B cell (primary cell): Measurements from ENCODE around the gene JMJD1C. TPM values are rescaled to one million over a fixed set of nuclear protein-coding genes. Genes with fewer than 3 reads are reported as not detected.
A peak's percentile ranks its signal among the peaks of the same experiment; 100 is the strongest.

ENCODE experiments used
- ATAC-seq: fragments of 200-7000 bp; cut with Tn5 transposase; one replicate; pipeline ENCODE4 v1.10.0; 2021; ENCODE audit warnings: low read depth, mild to moderate bottlenecking, moderate number of reproducible peaks, moderate library complexity
- CTCF ChIA-PET: fragments of 350-600 bp; sonication (Branson Sonifier 250); formaldehyde crosslinking; loops from one replicate; lab custom pipeline; 2021; ENCODE audit warnings: antibody characterized with exemption, inconsistent platforms; lab: Charles Lee
- POLR2A ChIA-PET: fragments of 350-600 bp; sonication (Branson Sonifier 250); formaldehyde crosslinking; loops from one replicate; lab custom pipeline; 2021; ENCODE audit warnings: antibody characterized with exemption; lab: Charles Lee
- DNase-seq: peaks from one replicate; pipeline ENCODE4 v3.0.0; 2013
- H2AFZ ChIP-seq: 2 replicates; pipeline ENCODE4 v1.6.1; 2012; ENCODE audit warnings: mild to moderate bottlenecking, low read depth, low read length; ENCODE audit not compliant: insufficient read depth, poor library complexity, severe bottlenecking
- H3K27ac ChIP-seq, 2 donors: 1 replicate in 1 of 2; 2 replicates in 1 of 2; pipeline ENCODE4 v1.5.1; 2012 to 2013; ENCODE audit warnings: low read length in 2 of 2, mild to moderate bottlenecking in 2 of 2, moderate library complexity in 1 of 2
- H3K27me3 ChIP-seq, 4 experiments: fragments of 200-600 bp in 1 of 4; sonication (generic) in 1 of 4; replicated peaks in 1 of 4; 1 replicate in 2 of 4; 2 replicates in 2 of 4; pipeline versions ENCODE4 v1.6.1 to v1.7.0; 2013 to 2016; ENCODE audit warnings: low read length in 3 of 4, mild to moderate bottlenecking in 2 of 4, mixed read lengths in 1 of 4, moderate library complexity in 1 of 4; ENCODE audit not compliant: insufficient read depth in 4 of 4, control insufficient read depth in 3 of 4; ENCODE audit errors: control extremely low read depth in 1 of 4
- H3K36me3 ChIP-seq, 2 experiments: replicated peaks in 1 of 2; 1 replicate in 1 of 2; 2 replicates in 1 of 2; pipeline versions ENCODE4 v1.6.1 to v1.7.1; 2013; ENCODE audit warnings: low read length in 1 of 2; ENCODE audit not compliant: insufficient read depth in 2 of 2, control insufficient read depth in 1 of 2; ENCODE audit errors: control extremely low read depth in 1 of 2, extremely low read depth in 1 of 2
- H3K4me1 ChIP-seq, 2 donors: fragments of 200-600 bp in 1 of 2; sonication (generic) in 1 of 2; 1 replicate in 1 of 2; 2 replicates in 1 of 2; pipeline versions ENCODE4 v1.5.1 to v1.6.1; 2013 to 2017; ENCODE audit warnings: low read length in 2 of 2; ENCODE audit not compliant: control insufficient read depth in 2 of 2, insufficient read depth in 2 of 2
- H3K4me2 ChIP-seq: replicated peaks from 2 replicates; pipeline ENCODE3; 2012; ENCODE audit warnings: mild to moderate bottlenecking, low read depth, low read length; ENCODE audit not compliant: poor library complexity, severe bottlenecking
- H3K4me3 ChIP-seq, 5 experiments: fragments of 200-600 bp in 1 of 5; sonication (generic) in 1 of 5; 1 replicate in 3 of 5; 2 replicates in 2 of 5; pipeline versions ENCODE4 v1.5.1 to v1.7.0; 2011 to 2016; ENCODE audit warnings: low read length in 4 of 5, mild to moderate bottlenecking in 4 of 5, low read depth in 2 of 5, control low read depth in 1 of 5, moderate library complexity in 1 of 5; ENCODE audit not compliant: insufficient read depth in 1 of 5; ENCODE audit errors: control extremely low read depth in 1 of 5, extremely low read depth in 1 of 5
- H3K79me2 ChIP-seq: fragments of 200-600 bp; sonication (generic); one replicate; pipeline ENCODE4 v1.6.0; 2016; ENCODE audit warnings: low read length; ENCODE audit not compliant: control insufficient read depth, insufficient read depth
- H3K9ac ChIP-seq: fragments of 200-600 bp; sonication (generic); 2 replicates; pipeline ENCODE4 v1.6.1; 2017; ENCODE audit warnings: mild to moderate bottlenecking, low read length, moderate library complexity
- H3K9me3 ChIP-seq, 3 donors: one replicate each; pipeline versions ENCODE4 v1.6.1 to v1.7.1; 2013; ENCODE audit warnings: low read length in 2 of 3; ENCODE audit not compliant: control insufficient read depth in 2 of 3, insufficient read depth in 1 of 3; ENCODE audit errors: control extremely low read depth in 1 of 3
- H4K20me1 ChIP-seq: 2 replicates; pipeline ENCODE4 v1.6.0; 2012; ENCODE audit warnings: mild to moderate bottlenecking, low read length; ENCODE audit not compliant: insufficient read depth, control insufficient read depth, poor library complexity, severe bottlenecking
- H3K27ac Mint-ChIP-seq: one replicate; pipeline ENCODE4 v1.8.0; 2021; ENCODE audit warnings: mixed read lengths
- H3K27me3 Mint-ChIP-seq: one replicate; pipeline ENCODE4 v1.8.0; 2021; ENCODE audit warnings: mixed read lengths
- H3K4me1 Mint-ChIP-seq: one replicate; pipeline ENCODE4 v1.8.0; 2021; ENCODE audit warnings: mixed read lengths
- H3K4me3 Mint-ChIP-seq: one replicate; pipeline ENCODE4 v1.8.0; 2021; ENCODE audit warnings: mixed read lengths
- H3K9me3 Mint-ChIP-seq: one replicate; pipeline ENCODE4 v1.8.0; 2022; ENCODE audit warnings: mixed read lengths; ENCODE audit not compliant: insufficient read depth
- CTCF ChIP-seq: fragments of 200-600 bp; IDR thresholded peaks from one replicate; pipeline ENCODE4 v1.8.0; 2022; ENCODE audit warnings: antibody characterized with exemption, mild to moderate bottlenecking
- EZH2 ChIP-seq: IDR thresholded peaks from 2 replicates; pipeline ENCODE4 v1.6.1; 2012; ENCODE audit warnings: borderline replicate concordance, low read depth, mild to moderate bottlenecking, moderate library complexity, low read length; ENCODE audit not compliant: insufficient read depth, poor library complexity, severe bottlenecking
- WGBS: methylation state at CpG from one replicate; pipeline ENCODE4 v1.1.5; 2013; ENCODE audit warnings: missing lambda C conversion rate; ENCODE audit not compliant: insufficient coverage; 5-methylcytosine and 5-hydroxymethylcytosine counted together
- intact Hi-C: fragments of 100-400 bp; cut with micrococcal nuclease; formaldehyde crosslinking; loops from one replicate; pipeline ENCODE4 v1.10.0; 2022
- polyA plus RNA-seq: library from polyadenylated mRNA; depleted of rRNA; stranded (reverse); fragments of >200 nt; gene quantifications from 2 replicates; pipeline ENCODE4 v1.2.3, GENCODE V29; 2012
- total RNA-seq, 2 donors: library from RNA; stranded (reverse); fragments of 120-200 nt in 1 of 2; gene quantifications; 1 replicate in 1 of 2; 2 replicates in 1 of 2; pipeline versions ENCODE4 v1.2.3 to v1.2.4, GENCODE V29; 2013 to 2022

The JMJD1C gene
- total and polyA plus RNA-seq, 2 donors (not counting 1 experiment from before 2014, with no cell fraction given) = 81.8 to 235 TPM

DNA sequence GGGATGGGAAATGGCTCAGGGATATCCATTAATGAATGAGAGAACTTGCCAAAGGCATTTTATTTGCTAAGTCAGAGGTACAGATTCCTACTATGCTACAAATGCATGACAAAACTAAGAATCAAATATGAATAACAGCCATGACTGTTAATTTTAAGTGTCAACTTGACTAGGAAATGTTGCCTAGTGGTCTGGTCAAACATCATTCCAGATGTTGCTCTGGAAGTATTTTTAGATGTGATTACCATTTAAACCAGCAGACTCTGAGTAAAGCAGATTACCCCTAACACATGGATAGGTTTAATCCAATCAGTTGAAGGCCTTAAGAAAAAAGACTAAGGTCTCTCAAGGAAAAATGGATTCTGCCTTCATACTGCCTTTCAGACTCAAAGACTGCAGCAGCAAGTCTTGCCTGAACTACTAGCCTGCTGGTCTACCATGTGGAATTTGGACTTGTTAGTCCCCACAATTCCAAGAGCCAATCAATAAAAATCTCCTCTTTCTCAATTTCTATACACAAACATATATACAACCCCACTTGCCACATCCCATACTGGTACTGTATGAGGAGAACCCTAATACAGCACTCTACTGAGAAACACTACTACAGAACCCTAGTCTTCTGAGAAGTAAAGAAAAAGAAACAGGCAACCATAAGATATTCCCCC lies 213.5 kb downstream of the JMJD1C start:
- peaks cover 99% of the 10 kb centered on the region for H4K20me1 ChIP-seq
- H3K4me3 ChIP-seq = no peak overlapping the region
- Mint-ChIP-seq H3K4me1 (peaks cover 71% of the 10 kb centered on the region), H3K9me3 (no peaks in the 10 kb centered on the region), H3K4me3 (peak overlapping the region; percentile 9), H3K27me3 (no peaks in the 10 kb centered on the region), H3K27ac (peak overlapping the region; percentile 50)
- intact Hi-C loops = loop anchor here (10.0 kb wide), 1 partner anchor 727 kb away; no protein-coding TSS in a partner anchor
- ChIA-PET CTCF (interaction anchor here (1.4 kb wide), 1 partner anchor 85 kb away, joined by 4 read pairs; no protein-coding TSS in a partner anchor), POLR2A (no interaction called here)
- H3K79me2 ChIP-seq = peaks cover 99% of the 10 kb centered on the region
- H3K27ac ChIP-seq = peak overlapping the region in 1 of 2 donors; percentile 39
- H3K9ac ChIP-seq = no peak overlapping the region
- no peak overlapping the region for H2AFZ ChIP-seq
- peaks cover 0 to 3% (median 0%) of the 10 kb centered on the region in 3 donors for H3K9me3 ChIP-seq
- DNase-seq = no peak
- no peak for ATAC-seq
- no peaks in the 10 kb centered on the region for H3K27me3 ChIP-seq
- peaks cover 4 to 35% of the 10 kb centered on the region in 2 experiments for H3K36me3 ChIP-seq
- no peak for TF ChIP-seq EZH2
- no peak for TF ChIP-seq CTCF
- H3K4me1 ChIP-seq = peaks cover 54 to 57% of the 10 kb centered on the region in 2 donors
- peak overlapping the region; percentile 16 for H3K4me2 ChIP-seq

DNA sequence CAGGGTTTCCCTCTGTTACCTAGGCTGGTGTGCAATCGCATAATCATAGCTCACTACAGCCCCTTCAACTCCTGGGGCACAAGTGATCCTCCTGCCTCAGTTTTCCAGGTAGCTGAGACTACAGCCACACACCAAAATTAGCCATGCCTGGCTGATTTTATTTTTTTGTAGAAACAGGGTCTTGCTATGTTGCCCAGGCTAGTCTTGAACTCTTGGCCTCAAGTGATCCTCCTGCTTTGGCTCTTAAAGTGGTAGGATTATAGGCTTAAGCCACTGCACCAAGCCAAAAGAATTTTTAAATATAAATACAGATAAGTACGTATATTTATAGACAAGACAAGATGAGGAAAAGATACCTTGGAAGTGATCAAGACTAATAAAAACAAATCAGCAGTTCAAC lies 215.7 kb downstream of the JMJD1C start:
- Mint-ChIP-seq H3K27me3 (no peaks in the 10 kb centered on the region), H3K4me3 (no peak overlapping the region), H3K9me3 (peaks cover 2% of the 10 kb centered on the region), H3K27ac (no peak overlapping the region), H3K4me1 (peaks cover 70% of the 10 kb centered on the region)
- Histone ChIP-seq H3K9ac (no peak overlapping the region), H3K4me3 (no peak overlapping the region), H3K27ac (no peak overlapping the region), H3K4me1 (peaks cover 45 to 48% of the 10 kb centered on the region in 2 donors), H3K36me3 (peaks cover 4 to 31% of the 10 kb centered on the region in 2 experiments), H3K9me3 (peaks cover 0 to 9% (median 0%) of the 10 kb centered on the region in 3 donors), H2AFZ (no peak overlapping the region), H3K27me3 (no peaks in the 10 kb centered on the region), H3K79me2 (peaks cover 100% of the 10 kb centered on the region), H4K20me1 (peaks cover 99% of the 10 kb centered on the region), H3K4me2 (no peak overlapping the region)
- ChIA-PET CTCF (interaction anchor here (0.7 kb wide), 1 partner anchor 63 kb away, joined by 4 read pairs; no protein-coding TSS in a partner anchor), POLR2A (no interaction called here)
- DNase-seq = no peak
- TF ChIP-seq EZH2 (no peak), CTCF (no peak)
- WGBS = no CpG with 5 or more reads among the region's 2 CpGs
- intact Hi-C loops = loop anchor here (10.0 kb wide), 1 partner anchor 725 kb away; no protein-coding TSS in a partner anchor
- ATAC-seq = no peak
